Measurements from ENCODE around the gene ELOA2.
"Not testable (repeated sequence)": the region's sequence is repeated elsewhere in the genome, so short reads cannot be mapped to it uniquely, and the experiment has no call there.

- TF ChIP-seq, protein P1, sequence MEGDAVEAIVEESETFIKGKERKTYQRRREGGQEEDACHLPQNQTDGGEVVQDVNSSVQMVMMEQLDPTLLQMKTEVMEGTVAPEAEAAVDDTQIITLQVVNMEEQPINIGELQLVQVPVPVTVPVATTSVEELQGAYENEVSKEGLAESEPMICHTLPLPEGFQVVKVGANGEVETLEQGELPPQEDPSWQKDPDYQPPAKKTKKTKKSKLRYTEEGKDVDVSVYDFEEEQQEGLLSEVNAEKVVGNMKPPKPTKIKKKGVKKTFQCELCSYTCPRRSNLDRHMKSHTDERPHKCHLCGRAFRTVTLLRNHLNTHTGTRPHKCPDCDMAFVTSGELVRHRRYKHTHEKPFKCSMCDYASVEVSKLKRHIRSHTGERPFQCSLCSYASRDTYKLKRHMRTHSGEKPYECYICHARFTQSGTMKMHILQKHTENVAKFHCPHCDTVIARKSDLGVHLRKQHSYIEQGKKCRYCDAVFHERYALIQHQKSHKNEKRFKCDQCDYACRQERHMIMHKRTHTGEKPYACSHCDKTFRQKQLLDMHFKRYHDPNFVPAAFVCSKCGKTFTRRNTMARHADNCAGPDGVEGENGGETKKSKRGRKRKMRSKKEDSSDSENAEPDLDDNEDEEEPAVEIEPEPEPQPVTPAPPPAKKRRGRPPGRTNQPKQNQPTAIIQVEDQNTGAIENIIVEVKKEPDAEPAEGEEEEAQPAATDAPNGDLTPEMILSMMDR (IDR thresholded peaks at IDR 0.05): not testable (repeated sequence)
- not testable (repeated sequence) for TF ChIP-seq ZFX (IDR thresholded peaks at IDR 0.05; ENCODE audit: borderline replicate concordance)
Observed at GRCh38 chr18:47019870-47020269, 15.6 kb downstream of the ELOA2 start.

All from 22Rv1 (cell line).